Ecto neural progenitor cell (in vitro differentiated cells): Measurements from ENCODE around the gene BTNL8.

ENCODE experiments used
- DNase-seq: peaks from one replicate; pipeline ENCODE4 v3.0.0-alpha.2; 2018; ENCODE audit warnings: low spot score

The BTNL8 gene, protein sequence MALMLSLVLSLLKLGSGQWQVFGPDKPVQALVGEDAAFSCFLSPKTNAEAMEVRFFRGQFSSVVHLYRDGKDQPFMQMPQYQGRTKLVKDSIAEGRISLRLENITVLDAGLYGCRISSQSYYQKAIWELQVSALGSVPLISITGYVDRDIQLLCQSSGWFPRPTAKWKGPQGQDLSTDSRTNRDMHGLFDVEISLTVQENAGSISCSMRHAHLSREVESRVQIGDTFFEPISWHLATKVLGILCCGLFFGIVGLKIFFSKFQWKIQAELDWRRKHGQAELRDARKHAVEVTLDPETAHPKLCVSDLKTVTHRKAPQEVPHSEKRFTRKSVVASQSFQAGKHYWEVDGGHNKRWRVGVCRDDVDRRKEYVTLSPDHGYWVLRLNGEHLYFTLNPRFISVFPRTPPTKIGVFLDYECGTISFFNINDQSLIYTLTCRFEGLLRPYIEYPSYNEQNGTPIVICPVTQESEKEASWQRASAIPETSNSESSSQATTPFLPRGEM

DNA sequence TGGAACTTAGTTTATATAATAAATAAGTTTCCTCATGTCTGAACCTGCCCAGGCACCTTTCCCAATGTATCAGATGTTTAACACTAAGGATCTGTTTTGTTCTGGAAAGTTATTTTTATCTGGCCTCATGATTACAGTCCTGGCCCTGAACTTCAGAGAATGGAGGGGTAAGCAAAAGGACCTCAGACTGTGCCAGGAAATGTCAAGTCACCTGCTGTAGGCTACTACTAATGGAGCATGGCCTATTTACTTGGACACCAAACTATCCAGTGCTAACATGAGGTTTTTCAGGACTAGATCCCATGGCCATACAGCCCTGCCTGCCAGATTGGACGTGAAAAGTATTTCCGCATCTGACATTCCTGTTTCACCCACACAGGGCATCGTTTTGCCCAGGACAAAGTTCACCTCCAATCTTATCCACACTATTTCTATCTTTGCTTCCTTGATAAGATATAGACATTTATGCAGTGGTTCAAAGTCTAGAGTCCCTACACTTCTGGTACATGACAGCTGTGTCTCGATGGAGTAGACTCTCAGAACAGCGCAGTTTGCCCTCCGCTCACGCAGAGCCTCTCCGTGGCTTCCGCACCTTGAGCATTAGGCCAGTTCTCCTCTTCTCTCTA is at the start of gene BTNL8:
Gene BTNL8 (plus strand): TSS at position 539 of the 626 bp plus-strand sequence. CDS start 152 bp downstream, outside the sequence.
- DNase-seq, result no peak

DNA sequence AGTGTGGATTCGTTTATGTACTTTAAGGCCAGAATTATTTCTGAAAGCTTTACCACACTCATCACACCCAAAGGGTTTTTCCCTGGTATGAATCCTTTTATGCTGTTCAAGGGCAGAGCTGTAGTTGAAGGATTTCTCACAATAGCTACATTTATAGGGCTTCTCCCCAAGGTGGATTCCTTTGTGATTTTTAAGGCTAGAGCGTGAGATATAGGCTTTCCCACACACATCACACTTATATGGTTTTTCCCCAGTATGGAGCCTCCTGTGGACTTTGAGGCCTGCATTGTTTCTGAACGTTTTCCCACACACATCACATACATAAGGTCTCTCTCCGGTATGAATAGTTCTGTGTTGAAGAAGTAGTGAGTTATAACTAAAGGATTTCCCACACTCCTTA is 49.1 kb upstream of the BTNL8 start:
- DNase-seq, result no peak

GRCh38 chr5:180850434-180851078 is 48.4 kb upstream of the BTNL8 start:
- DNase-seq, result no peak

DNA sequence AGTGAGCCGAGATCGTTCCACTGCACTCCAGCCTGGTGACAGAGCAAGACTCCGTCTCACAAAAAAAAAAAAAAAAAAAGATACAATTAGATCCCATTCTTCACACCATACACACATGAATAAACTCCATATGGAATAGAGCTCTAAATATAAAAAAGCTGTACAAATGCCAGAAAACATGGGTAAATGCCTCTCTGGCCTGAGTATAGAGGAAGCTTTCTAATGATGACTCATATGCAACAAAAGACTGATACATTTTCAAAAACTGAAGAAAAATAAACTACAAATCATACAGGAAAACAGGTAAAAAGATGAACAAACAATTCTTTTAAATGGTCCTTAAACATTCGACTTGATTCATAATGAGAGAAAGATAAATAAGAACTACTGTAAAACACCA is 46.5 kb upstream of the BTNL8 start:
- DNase-seq, result no peak

DNA sequence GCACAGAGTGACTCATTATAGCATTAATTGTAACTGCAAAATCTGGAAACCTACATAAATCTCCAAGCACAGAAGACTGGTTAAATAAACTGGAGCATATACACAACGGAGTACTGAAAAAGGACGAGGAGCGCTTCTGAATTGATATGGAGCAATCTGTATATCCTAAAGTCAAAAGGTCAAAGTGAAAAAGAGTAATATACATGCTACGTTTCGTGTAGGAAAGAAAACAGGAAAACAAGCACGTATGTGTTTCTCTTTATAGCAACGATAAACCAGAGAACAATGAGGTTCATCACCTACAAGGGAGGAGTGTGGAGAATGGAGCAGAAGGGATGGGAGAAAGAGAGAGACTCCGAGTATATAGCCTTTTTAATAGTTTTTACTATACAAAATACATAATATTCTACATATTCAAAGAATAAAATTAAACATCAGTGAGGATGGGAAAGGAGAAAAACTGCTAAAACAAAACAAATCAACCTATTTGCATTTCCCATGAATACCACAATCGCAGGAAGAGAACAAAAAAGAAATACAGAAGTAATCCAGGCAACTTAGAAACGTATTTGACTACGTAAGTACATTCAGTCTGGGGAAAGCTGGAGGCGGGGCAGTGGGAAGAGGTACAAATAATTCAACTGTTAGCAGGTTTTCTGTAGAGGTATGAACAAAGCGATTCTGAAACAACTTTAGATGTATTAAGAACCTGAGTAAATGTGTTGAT is 45.7 kb upstream of the BTNL8 start:
- DNase-seq, result no peak

DNA sequence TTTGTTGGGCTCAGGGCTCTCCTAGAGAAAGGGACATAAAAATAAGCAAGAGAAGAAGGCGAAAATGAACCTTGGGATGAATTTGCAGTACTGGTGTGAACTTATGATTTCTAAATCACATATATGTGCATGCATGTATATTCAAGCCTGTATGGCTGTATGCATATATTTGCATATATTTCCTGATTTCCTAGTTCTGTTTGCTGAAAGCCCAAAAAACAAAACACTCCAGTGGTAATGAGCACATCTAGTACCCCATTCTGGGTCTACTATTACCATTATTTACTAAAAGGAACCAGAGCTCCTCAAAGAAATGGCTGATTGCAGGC is 45.1 kb upstream of the BTNL8 start:
- DNase-seq, result no peak

DNA sequence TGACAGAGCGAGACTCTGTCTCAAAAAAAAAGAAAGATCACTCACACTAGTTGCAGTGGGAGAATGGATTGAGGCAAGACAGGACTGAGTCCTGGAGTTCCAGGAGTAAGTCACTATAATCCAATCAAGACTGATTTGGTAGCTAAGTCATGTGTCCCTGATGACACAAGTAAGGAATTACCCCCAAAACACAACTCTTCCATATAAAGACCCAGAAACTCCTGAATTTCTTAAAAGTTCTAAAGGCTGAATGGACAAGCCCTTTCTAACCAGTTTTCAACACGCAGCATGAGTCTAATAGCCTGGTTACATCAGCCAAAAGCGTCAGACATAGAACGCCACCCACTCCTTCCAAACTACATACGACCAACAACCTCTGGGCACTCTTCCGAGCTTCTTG is 40.4 kb upstream of the BTNL8 start:
- no peak for DNase-seq

- no peak for DNase-seq
Observed at GRCh38 chr5:180860273-180860886, 38.6 kb upstream of the BTNL8 start.

- DNase-seq, result peak; percentile 95
Observed at GRCh38 chr5:180860887-180861822, 37.8 kb upstream of the BTNL8 start, which contains the start of gene ZFP62. Gene ZFP62, minus strand, starts transcription at chr5:180861276. Its CDS starts 57 bp downstream, at chr5:180861219.

DNA sequence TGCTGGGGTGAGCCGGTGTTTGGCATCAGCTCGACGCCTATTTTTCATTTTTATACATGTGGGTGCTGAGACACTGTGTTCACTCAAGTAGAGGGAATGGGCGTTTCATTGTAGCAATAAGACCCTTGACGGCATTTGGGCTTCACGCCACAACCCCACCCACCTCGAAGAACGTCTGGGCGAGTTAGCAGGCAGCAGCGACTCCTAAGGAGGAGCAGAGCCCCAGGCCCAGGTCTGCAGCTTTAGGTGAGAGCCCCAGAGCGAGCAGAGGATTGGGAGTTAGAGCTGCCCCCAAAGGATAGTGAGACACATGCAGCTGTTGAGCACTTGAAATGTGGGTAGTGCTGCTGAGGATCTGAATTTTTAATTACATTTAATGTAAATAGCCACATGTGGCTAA is 36.3 kb upstream of the BTNL8 start:
- no peak for DNase-seq

DNA sequence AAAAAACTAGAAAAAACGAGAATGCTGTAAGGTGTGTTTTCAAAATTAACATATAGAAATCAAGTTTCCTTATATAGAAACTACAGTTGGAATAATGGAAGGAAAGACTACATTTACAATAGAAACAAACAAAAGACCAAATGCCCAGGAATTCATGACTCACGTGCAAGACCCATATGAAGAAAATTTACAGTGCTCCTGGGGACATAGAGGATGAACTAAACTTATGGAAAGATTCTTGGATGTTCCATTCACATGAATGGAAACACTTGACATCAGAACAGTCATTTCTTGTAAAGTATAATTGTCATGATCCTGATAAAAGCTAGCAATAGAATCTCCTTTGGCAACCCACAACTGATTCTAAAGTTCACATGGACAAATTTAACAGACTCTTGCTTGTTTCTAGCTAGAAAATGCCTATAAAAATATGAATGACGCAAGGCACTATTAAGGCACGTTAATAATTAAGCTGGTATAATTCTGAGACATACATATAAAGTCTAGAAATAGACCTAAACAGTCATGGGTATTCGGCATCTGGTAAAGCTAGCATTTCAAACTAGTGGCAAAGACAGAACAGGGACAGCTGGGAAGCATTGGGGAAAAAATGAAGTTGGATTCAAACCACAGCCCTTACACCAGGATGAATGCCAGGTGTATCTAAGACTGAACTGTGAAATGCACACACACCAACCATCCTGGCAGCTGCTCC is 32.8 kb upstream of the BTNL8 start:
- DNase-seq, result no peak

DNA sequence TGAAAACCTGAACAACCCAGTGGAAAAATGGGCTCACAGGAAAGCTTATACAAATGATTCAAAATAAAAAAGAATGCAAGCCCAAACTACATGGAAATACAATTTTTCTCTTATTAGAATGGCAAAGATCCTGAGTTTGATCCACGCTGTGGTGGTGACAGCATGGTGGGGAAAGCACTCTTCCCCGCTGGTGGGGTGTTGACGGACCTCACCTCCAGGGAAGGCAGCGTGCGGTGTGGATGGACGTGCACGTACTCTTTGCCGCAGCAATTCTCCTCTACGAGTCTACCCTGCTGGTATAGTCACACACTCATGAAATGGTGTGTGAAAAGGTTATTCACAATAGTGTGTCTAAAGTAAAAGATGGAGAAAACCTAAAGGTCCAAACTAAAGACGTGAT is 32.0 kb upstream of the BTNL8 start:
- no peak for DNase-seq

DNA sequence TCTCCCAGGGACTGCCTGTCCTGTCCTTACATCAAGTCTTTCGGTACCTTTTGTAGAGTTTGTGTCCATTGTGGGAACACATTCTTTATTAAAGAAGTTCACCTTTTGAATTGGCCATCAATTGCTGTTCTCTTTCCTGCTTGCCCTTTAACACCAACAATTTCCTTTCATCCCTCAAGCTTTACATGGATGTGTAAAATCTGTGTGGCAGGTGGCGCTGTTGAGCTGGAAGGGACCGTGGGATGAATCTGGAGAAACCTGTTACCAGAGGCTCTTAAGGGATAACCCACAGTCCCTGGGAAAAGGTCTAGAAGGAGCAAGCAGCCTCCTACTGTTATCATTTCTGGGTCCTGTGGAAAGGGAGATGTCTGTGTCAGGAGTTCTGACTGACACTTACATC is 30.0 kb upstream of the BTNL8 start:
- DNase-seq, result peak; percentile 87

- no peak for DNase-seq
Observed at GRCh38 chr5:180869587-180869986, 29.4 kb upstream of the BTNL8 start.

GRCh38 chr5:180870276-180871068 is 28.5 kb upstream of the BTNL8 start:
- no peak for DNase-seq

- DNase-seq, result no peak
Observed at GRCh38 chr5:180872419-180872818, 26.5 kb upstream of the BTNL8 start.

- DNase-seq, result no peak
Observed at GRCh38 chr5:180873615-180874520, 25.1 kb upstream of the BTNL8 start.
